Measurements from ENCODE around the gene HIVEP2. TPM values are rescaled to one million over a fixed set of nuclear protein-coding genes. Genes with fewer than 3 reads are reported as not detected.

Gene HIVEP2
- total and polyA plus RNA-seq, 7 donors, result 6.2 to 39.7 (median 22.6) TPM

GRCh38 chr6:142738035-142738396, 207.0 kb downstream of the HIVEP2 start:
- H3K4me3 ChIP-seq, result no peak overlapping the region
- no peaks in the 10 kb centered on the region for H3K36me3 ChIP-seq (ENCODE audit: insufficient read depth in 1 of 2, low read depth in 1 of 2)
- intact Hi-C loops (cut with DNase I), result no loop called here
- no peaks in the 10 kb centered on the region for H3K9me3 ChIP-seq
- H3K4me1 ChIP-seq, result no peaks in the 10 kb centered on the region
- no peak for DNase-seq
- no peak overlapping the region for H3K27ac ChIP-seq
- ATAC-seq, result no peak
- no peak for TF ChIP-seq CTCF (IDR thresholded peaks at IDR 0.05)
- H3K27me3 ChIP-seq (ENCODE audit: insufficient read depth in 3 of 3, low read length in 2 of 3), result no peaks in the 10 kb centered on the region
- 87 to 93% (median 90%) methylated on average over 4 of the region's 4 CpGs for WGBS, 3 donors

DNA sequence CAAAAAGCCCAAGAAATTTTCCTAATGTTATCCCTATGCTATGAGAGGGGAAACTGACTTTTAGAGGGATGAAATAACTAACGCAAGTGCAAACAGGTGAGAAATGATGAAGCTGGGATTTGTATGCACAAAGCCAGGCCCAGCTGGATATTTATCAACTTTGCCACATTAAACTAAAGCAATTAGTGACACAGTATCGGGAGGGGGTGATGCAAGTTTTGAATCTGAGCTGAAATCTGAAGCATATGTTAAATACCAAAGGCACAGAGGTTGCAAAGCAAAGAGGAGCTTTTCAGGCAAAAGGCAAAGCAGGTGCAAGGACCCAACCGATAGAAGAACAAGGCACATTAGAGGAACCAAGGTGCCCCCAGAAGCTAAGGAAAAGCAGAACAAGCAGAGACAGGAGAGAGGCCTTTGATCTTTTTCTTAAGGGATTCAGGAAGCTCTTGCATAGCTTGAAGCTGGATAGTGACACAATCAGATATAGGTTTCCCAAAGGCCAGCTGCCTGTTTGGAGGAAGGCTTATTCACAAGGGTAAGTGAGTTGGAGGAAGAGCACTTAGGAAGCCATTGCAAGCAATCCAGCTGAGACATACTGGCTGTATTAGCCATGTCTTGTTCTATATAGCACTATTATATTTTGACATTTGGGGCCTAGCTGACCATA, 207.5 kb downstream of the HIVEP2 start:
- no peaks in the 10 kb centered on the region for H3K36me3 ChIP-seq (ENCODE audit: insufficient read depth in 1 of 2, low read depth in 1 of 2)
- 66 to 86% (median 76%) methylated on average over 3 of the region's 3 CpGs for WGBS, 3 donors
- H3K4me3 ChIP-seq, result no peak overlapping the region
- H3K4me1 ChIP-seq, result no peaks in the 10 kb centered on the region
- H3K27me3 ChIP-seq (ENCODE audit: insufficient read depth in 3 of 3, low read length in 2 of 3), result no peaks in the 10 kb centered on the region
- ATAC-seq (no peak), DNase-seq (no peak)
- intact Hi-C loops (cut with DNase I), result no loop called here
- H3K9me3 ChIP-seq, result no peaks in the 10 kb centered on the region
- H3K27ac ChIP-seq, result no peak overlapping the region
- TF ChIP-seq CTCF (IDR thresholded peaks at IDR 0.05), result no peak

DNA sequence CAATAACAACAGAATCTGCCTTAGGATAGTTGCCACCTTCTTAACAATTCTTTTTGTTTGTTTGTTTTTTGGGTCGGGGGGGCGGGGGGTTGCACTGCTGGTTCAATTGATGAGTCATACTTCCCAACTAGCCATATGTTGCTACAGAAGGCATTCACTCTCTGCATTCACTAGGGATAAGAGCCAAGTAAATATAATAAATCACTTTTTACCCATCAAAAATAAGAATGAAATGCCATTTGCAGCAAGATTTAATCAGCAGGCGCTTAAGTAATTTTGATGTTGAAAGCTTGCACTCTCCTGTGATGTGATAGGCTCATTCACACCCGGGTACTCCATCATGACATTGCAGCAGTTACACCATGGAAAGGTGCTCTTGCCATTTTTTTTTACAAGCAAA, 209.8 kb downstream of the HIVEP2 start:
- no peak overlapping the region for H3K4me3 ChIP-seq
- no peak for DNase-seq
- no peak for ATAC-seq
- no peaks in the 10 kb centered on the region for H3K27me3 ChIP-seq (ENCODE audit: insufficient read depth in 3 of 3, low read length in 2 of 3)
- WGBS, 3 donors, result 60 to 68% (median 63%) methylated on average over 4 of the region's 4 CpGs
- no peaks in the 10 kb centered on the region for H3K9me3 ChIP-seq
- intact Hi-C loops (cut with DNase I), result no loop called here
- no peaks in the 10 kb centered on the region for H3K4me1 ChIP-seq
- H3K27ac ChIP-seq, result no peak overlapping the region
- no peak for TF ChIP-seq CTCF (IDR thresholded peaks at IDR 0.05)
- H3K36me3 ChIP-seq (ENCODE audit: insufficient read depth in 1 of 2, low read depth in 1 of 2), result no peaks in the 10 kb centered on the region

GRCh38 chr6:142732790-142733189, 212.2 kb downstream of the HIVEP2 start:
- H3K36me3 ChIP-seq (ENCODE audit: insufficient read depth in 1 of 2, low read depth in 1 of 2), result no peaks in the 10 kb centered on the region
- H3K9me3 ChIP-seq, result no peaks in the 10 kb centered on the region
- H3K4me3 ChIP-seq, result no peak overlapping the region
- no peaks in the 10 kb centered on the region for H3K4me1 ChIP-seq
- DNase-seq (no peak), ATAC-seq (no peak)
- H3K27me3 ChIP-seq (ENCODE audit: insufficient read depth in 3 of 3, low read length in 2 of 3), result no peaks in the 10 kb centered on the region
- H3K27ac ChIP-seq, result no peak overlapping the region
- intact Hi-C loops (cut with DNase I), result no loop called here
- no peak for TF ChIP-seq CTCF (IDR thresholded peaks at IDR 0.05)

DNA sequence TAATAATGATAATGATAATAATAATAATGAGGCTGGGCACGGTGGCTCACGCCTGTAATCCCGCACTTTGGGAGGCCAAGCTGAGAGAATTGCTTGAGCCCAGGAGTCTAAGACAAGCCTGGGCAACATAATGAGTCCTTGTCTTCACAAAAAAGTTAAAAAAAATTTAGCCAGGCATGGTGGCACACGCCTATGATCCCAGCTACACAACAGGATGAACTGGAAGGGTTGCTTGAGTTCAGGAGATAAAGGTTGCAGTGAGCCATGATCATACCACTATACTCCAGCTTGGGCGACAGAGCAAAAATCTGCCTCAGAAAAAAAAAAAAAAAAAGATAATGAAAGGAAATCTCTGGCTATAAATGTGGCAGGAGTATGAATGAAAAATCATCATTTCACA, 213.4 kb downstream of the HIVEP2 start:
- H3K4me1 ChIP-seq, result no peaks in the 10 kb centered on the region
- no peaks in the 10 kb centered on the region for H3K36me3 ChIP-seq (ENCODE audit: insufficient read depth in 1 of 2, low read depth in 1 of 2)
- WGBS, 3 donors, result 92 to 94% (median 93%) methylated on average over 5 of the region's 5 CpGs
- H3K4me3 ChIP-seq, result no peak overlapping the region
- ATAC-seq (no peak), DNase-seq (no peak)
- intact Hi-C loops (cut with DNase I), result no loop called here
- no peak overlapping the region for H3K27ac ChIP-seq
- no peaks in the 10 kb centered on the region for H3K9me3 ChIP-seq
- no peak for TF ChIP-seq CTCF (IDR thresholded peaks at IDR 0.05)
- no peaks in the 10 kb centered on the region for H3K27me3 ChIP-seq (ENCODE audit: insufficient read depth in 3 of 3, low read length in 2 of 3)
